ENCODE data around the gene PNLIPRP3. TPM values are rescaled to one million over a fixed set of nuclear protein-coding genes. Genes with fewer than 3 reads are reported as not detected.

The PNLIPRP3 gene
- total and polyA plus RNA-seq, 2 of the 8 experiments (the other 6 are each of a cell fraction or from before 2014, with no cell fraction given): not detected

DNA sequence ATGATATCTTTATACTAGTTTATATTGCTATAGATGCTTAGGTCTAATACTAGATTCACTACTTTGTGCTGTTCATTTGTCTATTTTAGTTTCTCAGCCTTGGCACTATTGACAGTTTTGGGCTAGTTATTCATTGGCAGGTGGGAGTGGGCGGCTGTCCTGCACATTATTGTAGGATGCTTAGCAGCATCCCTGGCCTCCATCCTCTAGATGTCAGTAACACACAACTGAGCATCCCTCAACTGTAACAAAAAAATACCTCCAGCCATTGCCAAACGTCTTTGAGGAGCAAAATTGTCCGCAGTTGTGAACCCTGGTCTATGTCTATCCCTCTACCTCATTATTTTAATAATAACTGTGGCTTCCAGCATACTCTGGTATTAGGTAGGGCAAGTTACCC is 83.7 kb downstream of the PNLIPRP3 start:
- H2BK5ac ChIP-seq (ENCODE audit: low read depth, low read length): no peak overlapping the region
- FAIRE-seq: no peak
- TF ChIP-seq JUN (IDR thresholded peaks at IDR 0.05; ENCODE audit: low read depth, low read length) (no peak), RAD21 (IDR thresholded peaks at IDR 0.05 in 1 of 2, conservative IDR thresholded peaks at IDR 0.05 in 1 of 2; ENCODE audit: low read depth in 2 of 2, low read length in 2 of 2) (peak; percentile 51 to 61), MAFK (IDR thresholded peaks at IDR 0.05; ENCODE audit: low read depth, low read length) (no peak), BRCA1 (IDR thresholded peaks at IDR 0.05; ENCODE audit: low read depth, low read length) (no peak), EP300 (IDR thresholded peaks at IDR 0.05; ENCODE audit: borderline replicate concordance in 1 of 2, low read depth in 2 of 2, low read length in 2 of 2) (no peak), SUZ12 (IDR thresholded peaks at IDR 0.05; ENCODE audit: low read length) (no peak), HDAC6 (IDR thresholded peaks at IDR 0.05; ENCODE audit: low read depth, low read length) (no peak)
- TF ChIP-seq, protein P1, sequence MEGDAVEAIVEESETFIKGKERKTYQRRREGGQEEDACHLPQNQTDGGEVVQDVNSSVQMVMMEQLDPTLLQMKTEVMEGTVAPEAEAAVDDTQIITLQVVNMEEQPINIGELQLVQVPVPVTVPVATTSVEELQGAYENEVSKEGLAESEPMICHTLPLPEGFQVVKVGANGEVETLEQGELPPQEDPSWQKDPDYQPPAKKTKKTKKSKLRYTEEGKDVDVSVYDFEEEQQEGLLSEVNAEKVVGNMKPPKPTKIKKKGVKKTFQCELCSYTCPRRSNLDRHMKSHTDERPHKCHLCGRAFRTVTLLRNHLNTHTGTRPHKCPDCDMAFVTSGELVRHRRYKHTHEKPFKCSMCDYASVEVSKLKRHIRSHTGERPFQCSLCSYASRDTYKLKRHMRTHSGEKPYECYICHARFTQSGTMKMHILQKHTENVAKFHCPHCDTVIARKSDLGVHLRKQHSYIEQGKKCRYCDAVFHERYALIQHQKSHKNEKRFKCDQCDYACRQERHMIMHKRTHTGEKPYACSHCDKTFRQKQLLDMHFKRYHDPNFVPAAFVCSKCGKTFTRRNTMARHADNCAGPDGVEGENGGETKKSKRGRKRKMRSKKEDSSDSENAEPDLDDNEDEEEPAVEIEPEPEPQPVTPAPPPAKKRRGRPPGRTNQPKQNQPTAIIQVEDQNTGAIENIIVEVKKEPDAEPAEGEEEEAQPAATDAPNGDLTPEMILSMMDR (IDR thresholded peaks at IDR 0.05; ENCODE audit: control extremely low read depth in 1 of 3, insufficient read depth in 1 of 3, low read depth in 1 of 3, low read length in 3 of 3): peak; percentile 24 to 47 (median 36)

More for the DNA sequence above, 83.7 kb downstream of the PNLIPRP3 start:
- H2AK5ac ChIP-seq (ENCODE audit: low read depth, low read length): no peak overlapping the region
- H2BK20ac ChIP-seq (ENCODE audit: low read length): no peak overlapping the region
- H3K18ac ChIP-seq (ENCODE audit: extremely low read depth, low read length): no peak overlapping the region
- no peak overlapping the region for H4K5ac ChIP-seq (ENCODE audit: insufficient read length, low read depth, low read length)
- H3K56ac ChIP-seq (replicated peaks; ENCODE audit: insufficient read length, low read depth, low read length): no peak overlapping the region
- H2AFZ ChIP-seq (ENCODE audit: low read length): no peak overlapping the region
- no peak overlapping the region for H4K91ac ChIP-seq (replicated peaks; ENCODE audit: insufficient read length, low read length)
- no peak overlapping the region for H3K9ac ChIP-seq (replicated peaks in 1 of 4; ENCODE audit: extremely low read depth in 1 of 4, low read depth in 3 of 4, low read length in 3 of 4)
- ChIA-PET CTCF (ENCODE audit: partially characterized antibody) (interaction anchor here (1.0 to 2.0 kb wide), 9 partner anchors 10 to 106 kb away, joined by 3 to 6 read pairs (median 4); no protein-coding TSS in a partner anchor), POLR2A (ENCODE audit: partially characterized antibody) (no interaction called here)
- 72% methylated on average over 3 of the region's 3 CpGs; no CpG with 5 or more reads in 1 of the 2 experiments for WGBS, 2 experiments (ENCODE audit: extremely low coverage in 1 of 2, insufficient coverage in 1 of 2, insufficient read length in 1 of 2, insufficient replicate concordance in 2 of 2, low coverage in 1 of 2, low lambda C conversion rate in 2 of 2, missing lambda C conversion rate in 1 of 2)
- H3K9me3 ChIP-seq (ENCODE audit: insufficient read depth in 2 of 2, low read depth in 1 of 2, low read length in 1 of 2): no peaks in the 10 kb centered on the region
- H2BK15ac ChIP-seq (ENCODE audit: low read length): no peak overlapping the region
- H3K27me3 ChIP-seq (replicated peaks in 1 of 4; ENCODE audit: control insufficient read depth in 3 of 4, extremely low read depth in 1 of 4, insufficient read depth in 3 of 4, low read length in 3 of 4): no peaks in the 10 kb centered on the region
- no peak overlapping the region; the same call in 1 of the 2 replicates for H4K8ac ChIP-seq (ENCODE audit: extremely low read depth, insufficient read depth, low read length)
- H4K20me1 ChIP-seq (replicated peaks in 1 of 2; ENCODE audit: control insufficient read depth in 1 of 2, insufficient read depth in 2 of 2, low read length in 2 of 2): no peaks in the 10 kb centered on the region
- no peak overlapping the region for H3K4me3 ChIP-seq (ENCODE audit: extremely low read depth in 1 of 4, insufficient read depth in 2 of 4, low read depth in 3 of 4, low read length in 4 of 4)
- H3K79me2 ChIP-seq (ENCODE audit: control insufficient read depth in 1 of 2, insufficient read depth in 2 of 2, low read length in 2 of 2): no peaks in the 10 kb centered on the region
- H3K4me2 ChIP-seq (ENCODE audit: insufficient read depth in 1 of 2, low read depth in 2 of 2, low read length in 2 of 2): no peak overlapping the region
- H3K79me1 ChIP-seq (ENCODE audit: low read depth, low read length): no peaks in the 10 kb centered on the region
- H3K14ac ChIP-seq (ENCODE audit: insufficient read length): no peak overlapping the region
- no peak overlapping the region for H3K23ac ChIP-seq (ENCODE audit: insufficient read length)
- no peaks in the 10 kb centered on the region for H3K4me1 ChIP-seq (replicated peaks in 1 of 4; ENCODE audit: control insufficient read depth in 3 of 4, insufficient read depth in 4 of 4, low read length in 3 of 4)
- no peak for DNase-seq (ENCODE audit: low read depth in 1 of 2, low spot score in 2 of 2)
- H3K36me3 ChIP-seq (ENCODE audit: control insufficient read depth in 2 of 4, insufficient read depth in 4 of 4, low read length in 3 of 4): no peaks in the 10 kb centered on the region
- no peak overlapping the region for H3K27ac ChIP-seq (ENCODE audit: low read depth, low read length)
- no peak overlapping the region for H2BK120ac ChIP-seq (replicated peaks; ENCODE audit: low read depth, low read length)
- H2BK12ac ChIP-seq (ENCODE audit: low read depth, low read length): no peak overlapping the region
- no peaks in the 10 kb centered on the region for H3K23me2 ChIP-seq (ENCODE audit: low read depth, low read length)
- no peak overlapping the region for H3K4ac ChIP-seq (replicated peaks; ENCODE audit: insufficient read length, low read depth, low read length)
